Keratinocyte (primary cell): ENCODE results near the gene CALHM6.

Experiments
- EZH2 ChIP-seq: IDR thresholded peaks from one replicate; pipeline ENCODE4 v1.6.1; 2012; ENCODE audit warnings: inconsistent platforms, mild to moderate bottlenecking, low read length, moderate library complexity
- TF ChIP-seq, protein P1 (sequence below), 3 experiments: IDR thresholded peaks in 1 of 3; conservative IDR thresholded peaks in 1 of 3; optimal IDR thresholded peaks in 1 of 3; 2 replicates in 2 of 3; 3 replicates in 1 of 3; pipeline versions ENCODE3 to v1.5.1; 2011; ENCODE audit warnings: low read length in 3 of 3, mild to moderate bottlenecking in 3 of 3, moderate library complexity in 2 of 3, control low read depth in 1 of 3, inconsistent platforms in 1 of 3; ENCODE audit not compliant: insufficient read depth in 2 of 3; ENCODE audit errors: extremely low read depth in 1 of 3

DNA sequence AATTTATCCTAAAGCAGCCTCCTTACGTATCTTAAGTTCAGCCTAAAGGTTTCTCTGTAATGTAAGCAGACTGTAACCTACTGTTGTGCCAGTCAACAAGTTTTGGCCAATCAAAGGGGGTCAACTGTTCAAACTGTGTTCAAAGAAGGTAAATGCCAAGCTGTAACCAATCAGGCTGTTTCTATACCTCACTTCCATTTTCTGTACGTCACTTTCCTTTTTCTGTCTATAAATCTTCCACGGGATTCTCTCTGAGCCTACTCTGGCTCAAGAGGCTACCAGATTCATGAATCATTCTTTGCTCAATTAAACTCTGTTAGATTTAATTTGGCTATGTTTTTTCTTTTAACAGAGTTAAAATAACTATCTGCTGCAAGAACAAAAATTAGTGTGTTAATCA is 5.1 kb upstream of the CALHM6 start:
- TF ChIP-seq, protein P1, sequence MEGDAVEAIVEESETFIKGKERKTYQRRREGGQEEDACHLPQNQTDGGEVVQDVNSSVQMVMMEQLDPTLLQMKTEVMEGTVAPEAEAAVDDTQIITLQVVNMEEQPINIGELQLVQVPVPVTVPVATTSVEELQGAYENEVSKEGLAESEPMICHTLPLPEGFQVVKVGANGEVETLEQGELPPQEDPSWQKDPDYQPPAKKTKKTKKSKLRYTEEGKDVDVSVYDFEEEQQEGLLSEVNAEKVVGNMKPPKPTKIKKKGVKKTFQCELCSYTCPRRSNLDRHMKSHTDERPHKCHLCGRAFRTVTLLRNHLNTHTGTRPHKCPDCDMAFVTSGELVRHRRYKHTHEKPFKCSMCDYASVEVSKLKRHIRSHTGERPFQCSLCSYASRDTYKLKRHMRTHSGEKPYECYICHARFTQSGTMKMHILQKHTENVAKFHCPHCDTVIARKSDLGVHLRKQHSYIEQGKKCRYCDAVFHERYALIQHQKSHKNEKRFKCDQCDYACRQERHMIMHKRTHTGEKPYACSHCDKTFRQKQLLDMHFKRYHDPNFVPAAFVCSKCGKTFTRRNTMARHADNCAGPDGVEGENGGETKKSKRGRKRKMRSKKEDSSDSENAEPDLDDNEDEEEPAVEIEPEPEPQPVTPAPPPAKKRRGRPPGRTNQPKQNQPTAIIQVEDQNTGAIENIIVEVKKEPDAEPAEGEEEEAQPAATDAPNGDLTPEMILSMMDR (optimal IDR thresholded peaks at IDR 0.05 in 1 of 3, IDR thresholded peaks at IDR 0.05 in 1 of 3, conservative IDR thresholded peaks at IDR 0.05 in 1 of 3; ENCODE audit: extremely low read depth in 1 of 3, insufficient read depth in 2 of 3, low read length in 3 of 3): no peak
- TF ChIP-seq EZH2: no peak
